HEK293 (cell line): ENCODE data around the gene LGI4.

ENCODE experiments used
- CTCF ChIA-PET: fragments of 350-600 bp; formaldehyde crosslinking; extraction: SDS; loops from one replicate; lab custom pipeline; 2021; ENCODE audit warnings: antibody characterized with exemption; lab: Yijun Ruan, JAX
- POLR2A ChIA-PET: fragments of 300-600 bp; formaldehyde crosslinking; extraction: SDS; loops from one replicate; lab custom pipeline; 2020; ENCODE audit warnings: antibody characterized with exemption, inconsistent platforms; lab: Yijun Ruan, JAX
- H3K27ac ChIP-seq: fragments of 200-500 bp; sonication (Bioruptor generic); 2 replicates; pipeline ENCODE4 v1.5.1; 2014; ENCODE audit warnings: low read depth, low read length, control low read depth, inconsistent platforms; ENCODE audit errors: extremely low read depth
- H3K36me3 ChIP-seq, 2 experiments: fragments of 200-500 bp in 1 of 2; sonication (Bioruptor generic) in 1 of 2; 1 replicate in 1 of 2; 2 replicates in 1 of 2; pipeline ENCODE4 v1.5.1; 2014 to 2017; ENCODE audit warnings: inconsistent platforms in 2 of 2, low read length in 2 of 2; ENCODE audit not compliant: control insufficient read depth in 2 of 2, insufficient read depth in 1 of 2
- H3K4me1 ChIP-seq: fragments of 200-500 bp; sonication (Bioruptor generic); 2 replicates; pipeline ENCODE4 v1.5.1; 2014; ENCODE audit warnings: mild to moderate bottlenecking, low read length, inconsistent platforms; ENCODE audit not compliant: control insufficient read depth, insufficient read depth
- H3K4me3 ChIP-seq: 2 replicates; pipeline ENCODE4 v1.5.1; 2011; ENCODE audit warnings: low read depth, mild to moderate bottlenecking, control low read depth, low read length, moderate library complexity
- H3K9me3 ChIP-seq: fragments of 200-500 bp; sonication (Bioruptor generic); 2 replicates; pipeline ENCODE4 v1.5.1; 2014; ENCODE audit warnings: low read depth, low read length, inconsistent platforms; ENCODE audit not compliant: control insufficient read depth, insufficient read depth
- ATF2 ChIP-seq: fragments of 450-650 bp; formaldehyde crosslinking; IDR thresholded peaks from 2 replicates; pipeline ENCODE4 v1.5.1; 2016; ENCODE audit warnings: missing biosample characterization, missing genetic modification characterization, low read depth
- GLI2 ChIP-seq: fragments of 450-650 bp; formaldehyde crosslinking; IDR thresholded peaks from 2 replicates; pipeline ENCODE4; 2017; ENCODE audit warnings: missing biosample characterization, missing genetic modification characterization, low read depth, borderline replicate concordance
- GLIS1 ChIP-seq: fragments of 450-650 bp; formaldehyde crosslinking; IDR thresholded peaks from 2 replicates; pipeline ENCODE4 v1.5.1; 2016; ENCODE audit warnings: missing biosample characterization, missing genetic modification characterization
- HOXD13 ChIP-seq: sonication (generic); formaldehyde crosslinking; IDR thresholded peaks from 2 replicates; pipeline ENCODE4 v1.8.0; 2022; ENCODE audit warnings: missing genetic modification reagents, borderline replicate concordance
- REPIN1 ChIP-seq: fragments of 450-650 bp; formaldehyde crosslinking; IDR thresholded peaks from 2 replicates; pipeline ENCODE4 v1.5.1; 2017; ENCODE audit warnings: missing biosample characterization, missing genetic modification characterization, low read depth
- SCRT2 ChIP-seq: fragments of 450-650 bp; formaldehyde crosslinking; IDR thresholded peaks from 2 replicates; pipeline ENCODE4 v1.5.1; 2016; ENCODE audit warnings: missing biosample characterization, missing genetic modification characterization
- SP2 ChIP-seq: fragments of 450-650 bp; formaldehyde crosslinking; IDR thresholded peaks from 2 replicates; pipeline ENCODE4 v1.5.1; 2016; ENCODE audit warnings: missing biosample characterization, missing genetic modification characterization
- YY2 ChIP-seq: fragments of 450-650 bp; formaldehyde crosslinking; IDR thresholded peaks from 2 replicates; pipeline ENCODE4 v1.5.1; 2016; ENCODE audit warnings: missing biosample characterization, missing genetic modification characterization
- ZBTB48 ChIP-seq: fragments of 450-650 bp; formaldehyde crosslinking; IDR thresholded peaks from 2 replicates; pipeline ENCODE4 v1.5.1; 2016; ENCODE audit warnings: missing biosample characterization, missing genetic modification characterization
- ZEB2 ChIP-seq: fragments of 450-650 bp; formaldehyde crosslinking; IDR thresholded peaks from 2 replicates; pipeline ENCODE4 v1.5.1; 2016; ENCODE audit warnings: missing biosample characterization, missing genetic modification characterization
- ZFP41 ChIP-seq: fragments of 450-650 bp; formaldehyde crosslinking; IDR thresholded peaks from 2 replicates; pipeline ENCODE4 v1.5.1; 2016; ENCODE audit warnings: missing biosample characterization, missing genetic modification characterization, borderline replicate concordance
- ZIC2 ChIP-seq: fragments of 450-650 bp; formaldehyde crosslinking; IDR thresholded peaks from 2 replicates; pipeline ENCODE4 v1.5.1; 2016; ENCODE audit warnings: missing biosample characterization, missing genetic modification characterization
- ZNF121 ChIP-seq: fragments of 450-650 bp; formaldehyde crosslinking; IDR thresholded peaks from 2 replicates; pipeline ENCODE4 v1.5.1; 2016; ENCODE audit warnings: missing biosample characterization, missing genetic modification characterization
- ZNF157 ChIP-seq: fragments of 450-650 bp; formaldehyde crosslinking; IDR thresholded peaks from 2 replicates; pipeline ENCODE4 v1.5.1; 2016; ENCODE audit warnings: missing biosample characterization, missing genetic modification characterization
- ZNF16 ChIP-seq: fragments of 450-650 bp; formaldehyde crosslinking; IDR thresholded peaks from 2 replicates; pipeline ENCODE4 v1.5.1; 2016; ENCODE audit warnings: low read depth, missing biosample characterization, missing genetic modification characterization
- ZNF23 ChIP-seq: fragments of 450-650 bp; formaldehyde crosslinking; IDR thresholded peaks from 2 replicates; pipeline ENCODE4 v1.5.1; 2016; ENCODE audit warnings: missing biosample characterization, missing genetic modification characterization, borderline replicate concordance
- ZNF292 ChIP-seq: fragments of 450-650 bp; formaldehyde crosslinking; IDR thresholded peaks from 2 replicates; pipeline ENCODE4 v1.5.1; 2016; ENCODE audit warnings: low read depth, missing biosample characterization, missing genetic modification characterization, borderline replicate concordance
- ZNF433 ChIP-seq: fragments of 450-650 bp; formaldehyde crosslinking; IDR thresholded peaks from 2 replicates; pipeline ENCODE4 v1.5.1; 2016; ENCODE audit warnings: missing biosample characterization, missing genetic modification characterization, low read depth
- ZNF639 ChIP-seq: fragments of 450-650 bp; formaldehyde crosslinking; IDR thresholded peaks from 2 replicates; pipeline ENCODE4 v1.5.1; 2016; ENCODE audit warnings: missing biosample characterization, missing genetic modification characterization
- ZNF670 ChIP-seq: fragments of 450-650 bp; formaldehyde crosslinking; IDR thresholded peaks from 2 replicates; pipeline ENCODE4 v1.5.1; 2016; ENCODE audit warnings: missing biosample characterization, missing genetic modification characterization, low read depth
- ZNF747 ChIP-seq: fragments of 450-650 bp; formaldehyde crosslinking; IDR thresholded peaks from 2 replicates; pipeline ENCODE4 v1.5.1; 2016; ENCODE audit warnings: missing biosample characterization, missing genetic modification characterization
- ZSCAN18 ChIP-seq: fragments of 450-650 bp; formaldehyde crosslinking; IDR thresholded peaks from 2 replicates; pipeline ENCODE4 v1.5.1; 2016; ENCODE audit warnings: missing biosample characterization, missing genetic modification characterization

LGI4 gene

GRCh38 chr19:35127871-35128270 is 7.0 kb downstream of the LGI4 start:
- ChIA-PET POLR2A (no interaction called here), CTCF (interaction anchor here (0.6 to 3.0 kb wide), 12 partner anchors 8 to 575 kb away, joined by 3 to 29 read pairs (median 4); partner anchors contain the start of genes FXYD3 and LGI4)

GRCh38 chr19:35126624-35126959 is 8.3 kb downstream of the LGI4 start:
- POLR2A ChIA-PET = no interaction called here
- TF ChIP-seq ZNF16 (tag by site-specific recombination) (no peak), GLIS1 (tag by site-specific recombination) (no peak), ZSCAN18 (no peak), ZNF639 (tag by site-specific recombination) (no peak), ZNF292 (tag by site-specific recombination) (no peak), ZBTB48 (tag by site-specific recombination) (no peak)
- H3K4me1 ChIP-seq = peaks cover 10% of the 10 kb centered on the region
- CTCF ChIA-PET = interaction anchor here (0.7 to 4.7 kb wide), 5 partner anchors 9 to 79 kb away, joined by 4 to 29 read pairs (median 18); partner anchors contain the start of genes FXYD3, FXYD7 and LGI4
- H3K9me3 ChIP-seq = no peaks in the 10 kb centered on the region
- no peak overlapping the region for H3K27ac ChIP-seq
- no peaks in the 10 kb centered on the region for H3K36me3 ChIP-seq
- no peak overlapping the region for H3K4me3 ChIP-seq

More at GRCh38 chr19:35127871-35128270, 7.0 kb downstream of the LGI4 start:
- TF ChIP-seq REPIN1 (tag by site-specific recombination) (no peak), ZNF23 (tag by site-specific recombination) (no peak), HOXD13 (CRISPR knock-in tag) (no peak), ZNF670 (tag by site-specific recombination) (no peak), ZNF747 (no peak)
- TF ChIP-seq, all 188 proteins: peak for 0
- Histone ChIP-seq H3K4me1 (peaks cover 10% of the 10 kb centered on the region), H3K9me3 (no peaks in the 10 kb centered on the region), H3K4me3 (no peak overlapping the region), H3K27ac (no peak overlapping the region), H3K36me3 (no peaks in the 10 kb centered on the region)

GRCh38 chr19:35125749-35126623 is 8.9 kb downstream of the LGI4 start:
- TF ChIP-seq ZEB2 (tag by site-specific recombination) (no peak), SP2 (peak; percentile 15; the same call in 1 of the 2 replicates), ZNF747 (0 out of 2 replicates have a peak, but pooled peaks have one; percentile 51)
- Histone ChIP-seq H3K27ac (no peak overlapping the region), H3K36me3 (no peaks in the 10 kb centered on the region), H3K4me1 (peaks cover 10% of the 10 kb centered on the region), H3K9me3 (no peaks in the 10 kb centered on the region), H3K4me3 (no peak overlapping the region)
- CTCF ChIA-PET = interaction anchor here (0.7 to 4.8 kb wide), 7 partner anchors 10 to 59 kb away, joined by 5 to 67 read pairs (median 29); partner anchors contain the start of genes FXYD3, FXYD7 and LGI4
- POLR2A ChIA-PET = no interaction called here

- H3K36me3 ChIP-seq = no peaks in the 10 kb centered on the region
- H3K9me3 ChIP-seq = no peaks in the 10 kb centered on the region
- no peak overlapping the region for H3K4me3 ChIP-seq
- ChIA-PET POLR2A (interaction anchor here (1.2 to 1.3 kb wide), 3 partner anchors 27 to 74 kb away, joined by 3 to 5 read pairs (median 5); no protein-coding TSS in a partner anchor), CTCF (interaction anchor here (1.0 to 4.8 kb wide), 7 partner anchors 10 to 81 kb away, joined by 4 to 67 read pairs (median 6); partner anchors contain the start of genes FXYD3, FXYD7 and LGI4)
- TF ChIP-seq ATF2 (no peak), GLI2 (tag by site-specific recombination) (no peak), ZNF433 (tag by site-specific recombination) (0 out of 2 replicates have a peak, but pooled peaks have one; percentile 18), ZNF157 (tag by site-specific recombination) (no peak), ZFP41 (tag by site-specific recombination) (no peak), SCRT2 (tag by site-specific recombination) (0 out of 2 replicates have a peak, but pooled peaks have one; percentile 30), ZNF121 (tag by site-specific recombination) (no peak), YY2 (tag by site-specific recombination) (no peak), ZIC2 (tag by site-specific recombination) (no peak)
- H3K27ac ChIP-seq = peak overlapping the region; percentile 7; the same call in 1 of the 2 replicates
- H3K4me1 ChIP-seq = peaks cover 10% of the 10 kb centered on the region
These were observed 9.6 kb downstream of the LGI4 start for GRCh38 chr19:35125270-35125717.
